Gastrocnemius medialis (tissue), 4 donors: ENCODE measurements around the gene SAV1. TPM values are rescaled to one million over a fixed set of nuclear protein-coding genes. Genes with fewer than 3 reads are reported as not detected.

Experiments used
- ATAC-seq, 2 donors: fragments of 150-250 bp; one replicate each; pipeline ENCODE4 v1.9.1; 2016
- DNase-seq, 2 donors: peaks; one replicate each; pipeline ENCODE4 v3.0.0-alpha.2; 2019
- H3K27ac ChIP-seq, 4 donors: fragments of 200-600 bp; sonication (generic); 1 replicate in 1 of 4; 2 replicates in 3 of 4; pipeline ENCODE4 v1.5.1; 2016 to 2018; ENCODE audit warnings: mild to moderate bottlenecking in 2 of 4, moderate library complexity in 1 of 4
- H3K27me3 ChIP-seq, 3 donors: fragments of 200-600 bp; sonication (generic) in 2 of 3; 1 replicate in 1 of 3; 2 replicates in 2 of 3; pipeline versions ENCODE4 v1.5.1 to v1.6.0; 2016 to 2019; ENCODE audit warnings: mild to moderate bottlenecking in 1 of 3, moderate library complexity in 1 of 3
- H3K36me3 ChIP-seq, 2 donors: fragments of 200-600 bp; sonication (generic) in 1 of 2; one replicate each; pipeline ENCODE4 v1.5.1; 2017 to 2018
- H3K4me1 ChIP-seq, 2 donors: fragments of 200-600 bp; sonication (generic) in 1 of 2; one replicate each; pipeline ENCODE4 v1.5.1; 2016 to 2017; ENCODE audit warnings: mild to moderate bottlenecking in 2 of 2
- H3K4me3 ChIP-seq, 4 donors: fragments of 200-600 bp; sonication (generic) in 3 of 4; 1 replicate in 1 of 4; 2 replicates in 3 of 4; pipeline ENCODE4 v1.5.1; 2016 to 2019; ENCODE audit warnings: mild to moderate bottlenecking in 2 of 4
- H3K9me3 ChIP-seq, 3 donors: fragments of 200-600 bp; sonication (generic) in 2 of 3; 1 replicate in 1 of 3; 2 replicates in 2 of 3; pipeline ENCODE4 v1.5.1; 2016 to 2019
- POLR2A ChIP-seq, 2 donors: fragments of 450-650 bp; IDR thresholded peaks; one replicate each; pipeline ENCODE4 v1.6.1; 2017; ENCODE audit warnings: antibody characterized with exemption in 2 of 2, mild to moderate bottlenecking in 2 of 2, moderate library complexity in 2 of 2
- in situ Hi-C, 4 donors: fragments of 200-750 bp; cut with MboI; loops; one replicate each; pipeline versions ENCODE4 v1.15.0 to v1.8.0; 2017; ENCODE audit warnings: low sequenced_read_pairs in 4 of 4
- intact Hi-C: fragments of 100-400 bp; cut with DNase I; formaldehyde crosslinking; loops from one replicate; pipeline ENCODE4 v1.15.1; 2023; ENCODE audit warnings: low total_unique reads
- total RNA-seq, 4 donors: library from RNA; depleted of rRNA; stranded (reverse); fragments of >200 nt; gene quantifications; one replicate each; pipeline versions ENCODE4 v1.1.0 to v1.2.3, GENCODE V29; 2016
- TF ChIP-seq, protein P1 (sequence below), 5 experiments: fragments of 450-650 bp in 3 of 5; fragments of 200-600 bp in 2 of 5; sonication (generic) in 2 of 5; IDR thresholded peaks in 4 of 5; conservative IDR thresholded peaks in 1 of 5; 1 replicate in 4 of 5; 2 replicates in 1 of 5; pipeline ENCODE4 v1.5.1; 2016 to 2019; ENCODE audit warnings: antibody characterized with exemption in 5 of 5, mild to moderate bottlenecking in 3 of 5, moderate library complexity in 3 of 5

SAV1 gene
- total RNA-seq, 4 donors from 2014 or later: 18.3 to 68.7 (median 36.8) TPM

DNA sequence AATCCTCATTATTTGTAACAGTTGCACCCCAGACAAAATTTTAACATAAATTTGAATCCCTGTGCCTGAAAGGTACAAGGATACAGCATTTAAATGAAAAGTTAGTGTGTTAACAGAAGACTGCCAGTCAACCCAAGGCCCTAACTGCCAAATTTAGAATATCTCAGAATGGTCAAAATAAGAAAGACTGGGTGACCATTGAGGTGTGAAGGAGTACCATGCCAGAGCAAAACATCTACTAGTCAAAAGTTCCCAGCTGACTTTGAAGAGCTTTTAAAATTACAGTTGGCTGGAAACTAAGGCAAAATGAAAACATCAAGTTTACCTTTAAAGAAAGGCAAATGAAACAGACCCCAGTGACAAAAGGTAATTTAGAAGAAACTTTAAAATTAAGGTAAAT lies 18.4 kb downstream of the SAV1 start:
- Histone ChIP-seq H3K27ac (no peak overlapping the region), H3K4me1 (peaks cover 13 to 23% of the 10 kb centered on the region in 2 donors), H3K4me3 (no peak overlapping the region), H3K9me3 (no peaks in the 10 kb centered on the region), H3K27me3 (no peaks in the 10 kb centered on the region), H3K36me3 (no peaks in the 10 kb centered on the region)
- no peak for ATAC-seq
- intact Hi-C loops: no loop called here
- in situ Hi-C loops: no loop called here
- DNase-seq: no peak
- TF ChIP-seq, protein P1, sequence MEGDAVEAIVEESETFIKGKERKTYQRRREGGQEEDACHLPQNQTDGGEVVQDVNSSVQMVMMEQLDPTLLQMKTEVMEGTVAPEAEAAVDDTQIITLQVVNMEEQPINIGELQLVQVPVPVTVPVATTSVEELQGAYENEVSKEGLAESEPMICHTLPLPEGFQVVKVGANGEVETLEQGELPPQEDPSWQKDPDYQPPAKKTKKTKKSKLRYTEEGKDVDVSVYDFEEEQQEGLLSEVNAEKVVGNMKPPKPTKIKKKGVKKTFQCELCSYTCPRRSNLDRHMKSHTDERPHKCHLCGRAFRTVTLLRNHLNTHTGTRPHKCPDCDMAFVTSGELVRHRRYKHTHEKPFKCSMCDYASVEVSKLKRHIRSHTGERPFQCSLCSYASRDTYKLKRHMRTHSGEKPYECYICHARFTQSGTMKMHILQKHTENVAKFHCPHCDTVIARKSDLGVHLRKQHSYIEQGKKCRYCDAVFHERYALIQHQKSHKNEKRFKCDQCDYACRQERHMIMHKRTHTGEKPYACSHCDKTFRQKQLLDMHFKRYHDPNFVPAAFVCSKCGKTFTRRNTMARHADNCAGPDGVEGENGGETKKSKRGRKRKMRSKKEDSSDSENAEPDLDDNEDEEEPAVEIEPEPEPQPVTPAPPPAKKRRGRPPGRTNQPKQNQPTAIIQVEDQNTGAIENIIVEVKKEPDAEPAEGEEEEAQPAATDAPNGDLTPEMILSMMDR (IDR thresholded peaks at IDR 0.05 in 4 of 5, conservative IDR thresholded peaks at IDR 0.05 in 1 of 5): no peak
- TF ChIP-seq POLR2A (IDR thresholded peaks at IDR 0.05): no peak

DNA sequence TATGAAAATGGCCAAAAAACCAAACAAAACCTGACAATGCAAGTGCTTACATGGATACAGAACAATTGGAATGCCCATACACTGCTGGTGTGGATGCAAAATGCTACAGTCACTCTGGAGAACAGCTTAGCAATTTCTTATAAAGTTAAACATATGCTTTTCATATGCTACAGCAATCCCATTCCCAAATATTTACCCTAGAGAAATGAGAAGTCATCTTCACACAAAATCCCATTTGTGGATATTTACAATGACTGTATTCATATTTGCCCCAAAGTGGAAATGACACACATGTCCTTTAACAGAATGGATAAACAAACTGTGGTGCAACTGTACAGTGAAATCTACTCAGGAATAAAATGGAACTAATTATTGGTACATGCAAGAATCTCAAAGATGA lies 20.4 kb downstream of the SAV1 start:
- Histone ChIP-seq H3K4me3 (no peak overlapping the region), H3K4me1 (peaks cover 13 to 15% of the 10 kb centered on the region in 2 donors), H3K27me3 (no peaks in the 10 kb centered on the region), H3K36me3 (no peaks in the 10 kb centered on the region), H3K27ac (no peak overlapping the region), H3K9me3 (no peaks in the 10 kb centered on the region)
- TF ChIP-seq POLR2A (IDR thresholded peaks at IDR 0.05): no peak
- TF ChIP-seq, protein P1 (IDR thresholded peaks at IDR 0.05 in 4 of 5, conservative IDR thresholded peaks at IDR 0.05 in 1 of 5): no peak
- ATAC-seq (no peak), DNase-seq (no peak)
- in situ Hi-C loops (no loop called here), intact Hi-C loops (no loop called here)

DNA sequence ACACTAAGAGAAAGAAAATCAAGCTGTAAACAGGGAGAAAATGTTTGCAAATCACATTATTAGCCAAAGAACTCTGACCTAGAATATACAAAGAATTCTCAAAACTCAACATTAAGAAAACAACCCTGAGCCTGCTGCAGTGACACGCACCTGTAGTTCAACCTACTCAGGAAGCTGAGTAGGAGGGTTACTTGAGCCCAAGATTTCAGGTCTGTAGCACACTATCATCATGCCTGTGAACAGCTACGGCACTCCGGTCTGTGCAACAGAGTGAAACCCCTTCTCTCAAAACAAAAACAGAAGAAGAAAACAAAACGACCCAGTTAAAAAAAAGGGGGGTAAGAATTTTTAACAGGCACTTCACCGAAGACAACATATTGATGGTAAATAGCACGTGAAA lies 20.8 kb downstream of the SAV1 start:
- no peak for DNase-seq
- TF ChIP-seq, protein P1 (IDR thresholded peaks at IDR 0.05 in 4 of 5, conservative IDR thresholded peaks at IDR 0.05 in 1 of 5): no peak
- no peak for TF ChIP-seq POLR2A (IDR thresholded peaks at IDR 0.05)
- Histone ChIP-seq H3K4me3 (no peak overlapping the region), H3K9me3 (no peaks in the 10 kb centered on the region), H3K27ac (no peak overlapping the region), H3K4me1 (peaks cover 13 to 14% of the 10 kb centered on the region in 2 donors), H3K36me3 (no peaks in the 10 kb centered on the region), H3K27me3 (no peaks in the 10 kb centered on the region)
- ATAC-seq: no peak
- in situ Hi-C loops: no loop called here
- intact Hi-C loops: no loop called here

DNA sequence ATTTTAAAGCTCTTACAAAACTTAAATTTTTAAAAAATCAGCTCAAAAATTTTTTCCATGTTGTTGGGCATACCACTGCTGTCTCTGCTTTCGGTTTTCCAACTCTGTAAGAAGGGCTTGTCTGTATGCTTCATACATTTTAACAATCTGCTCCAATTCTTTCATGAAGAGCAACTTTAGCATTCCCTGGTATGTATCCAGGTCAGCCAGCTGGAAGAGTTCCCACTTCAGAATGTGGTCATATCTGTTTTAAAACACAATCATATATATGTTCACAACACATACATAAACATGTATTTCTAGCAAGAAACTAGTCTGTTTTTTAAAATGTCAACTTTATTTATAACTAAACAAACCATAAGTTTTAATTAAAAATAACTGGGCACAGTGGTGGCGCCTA lies 33.0 kb downstream of the SAV1 start:
- no peak overlapping the region for H3K4me3 ChIP-seq
- no peaks in the 10 kb centered on the region for H3K9me3 ChIP-seq
- H3K4me1 ChIP-seq: peaks cover 0 to 5% of the 10 kb centered on the region in 2 donors
- no peak overlapping the region for H3K27ac ChIP-seq
- intact Hi-C loops (no loop called here), in situ Hi-C loops (no loop called here)
- H3K27me3 ChIP-seq: no peaks in the 10 kb centered on the region
- TF ChIP-seq, protein P1 (IDR thresholded peaks at IDR 0.05 in 4 of 5, conservative IDR thresholded peaks at IDR 0.05 in 1 of 5): no peak
- no peak for TF ChIP-seq POLR2A (IDR thresholded peaks at IDR 0.05)
- DNase-seq (no peak), ATAC-seq (no peak)
- H3K36me3 ChIP-seq: peaks cover 0 to 16% of the 10 kb centered on the region in 2 donors

GRCh38 chr14:50633954-50634353 lies 34.2 kb downstream of the SAV1 start:
- H3K4me3 ChIP-seq: no peak overlapping the region
- ATAC-seq (no peak), DNase-seq (no peak)
- H3K36me3 ChIP-seq: peaks cover 0 to 7% of the 10 kb centered on the region in 2 donors
- intact Hi-C loops: no loop called here
- peaks cover 0 to 5% of the 10 kb centered on the region in 2 donors for H3K4me1 ChIP-seq
- no peak overlapping the region for H3K27ac ChIP-seq
- no peaks in the 10 kb centered on the region for H3K27me3 ChIP-seq
- no peaks in the 10 kb centered on the region for H3K9me3 ChIP-seq
- no peak for TF ChIP-seq POLR2A (IDR thresholded peaks at IDR 0.05)
- TF ChIP-seq, protein P1 (IDR thresholded peaks at IDR 0.05 in 4 of 5, conservative IDR thresholded peaks at IDR 0.05 in 1 of 5): no peak
- in situ Hi-C loops: no loop called here
